ENCODE data around the gene HTR3C.
"Not testable (repeated sequence)": the region's sequence is repeated elsewhere in the genome, so short reads cannot be mapped to it uniquely, and the experiment has no call there.

HTR3C gene

DNA sequence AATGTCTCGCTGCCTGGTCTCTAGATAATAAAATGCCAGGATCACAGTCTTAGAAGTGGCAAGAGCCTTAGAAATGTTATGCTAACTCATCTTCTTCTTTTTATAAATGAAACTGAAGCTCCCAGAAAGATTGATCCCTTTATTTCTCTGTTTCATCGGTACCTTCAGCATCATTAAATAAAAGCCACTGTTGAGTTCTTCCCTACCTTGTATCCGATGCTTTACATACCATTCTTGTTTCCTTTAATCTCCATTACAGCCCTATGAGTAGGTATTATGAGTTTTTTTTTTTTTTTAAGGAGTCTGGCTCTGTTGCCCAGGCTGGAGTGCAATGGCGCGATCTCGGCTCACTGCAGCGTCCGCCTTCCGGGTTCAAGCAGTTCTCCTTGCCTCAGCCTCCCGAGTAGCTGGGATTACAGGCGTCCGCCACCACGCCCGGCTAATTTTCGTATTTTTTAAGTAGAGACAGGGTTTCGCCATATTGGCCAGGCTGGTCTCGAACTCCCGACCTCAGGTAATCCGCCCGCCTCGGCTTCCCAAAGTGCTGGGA is 34.3 kb upstream of the HTR3C start:
- Histone ChIP-seq H4K20me1 (ENCODE audit: insufficient read depth, low read length) (no peaks in the 10 kb centered on the region), H2AFZ (ENCODE audit: low read length) (peak overlapping the region; percentile 98), H3K4me2 (ENCODE audit: low read depth, low read length) (peak overlapping the region; percentile 62), H3K36me3 (replicated peaks; ENCODE audit: insufficient read depth, low read length) (no peaks in the 10 kb centered on the region), H3K79me2 (ENCODE audit: low read length) (0 out of 2 replicates have a peak, but pooled peaks cover 4% of the 10 kb centered on the region), H3K9me2 (replicated peaks; ENCODE audit: insufficient read depth, low read length) (no peaks in the 10 kb centered on the region), H3K4me3 (ENCODE audit: low read length) (peak overlapping the region; percentile 89), H3K4me1 (ENCODE audit: low read length) (0 out of 2 replicates have a peak, but pooled peaks cover 6% of the 10 kb centered on the region), H3F3A (ENCODE audit: insufficient read depth, low read length) (no peaks in the 10 kb centered on the region), H3K9ac (ENCODE audit: low read length) (peak overlapping the region; percentile 53; the same call in 1 of the 2 replicates), H3K9me3 (replicated peaks; ENCODE audit: insufficient read depth, low read length) (no peaks in the 10 kb centered on the region), H3K27me3 (replicated peaks; ENCODE audit: insufficient read depth, low read length) (no peaks in the 10 kb centered on the region; the same call in 1 of the 2 replicates), H3K27ac (ENCODE audit: low read length) (no peak overlapping the region)
- no peak for DNase-seq
- TF ChIP-seq EZH2phosphoT487 (IDR thresholded peaks at IDR 0.05; ENCODE audit: low read length) = no peak
- no peak for TF ChIP-seq EZH2 (optimal IDR thresholded peaks at IDR 0.05; ENCODE audit: low read depth, low read length)
- no peak for TF ChIP-seq CTCF (IDR thresholded peaks at IDR 0.05; ENCODE audit: low read length)

GRCh38 chr3:184022323-184022722 is 30.5 kb upstream of the HTR3C start:
- TF ChIP-seq EZH2 (optimal IDR thresholded peaks at IDR 0.05; ENCODE audit: low read depth, low read length) (no peak), CTCF (IDR thresholded peaks at IDR 0.05; ENCODE audit: low read length) (no peak), EZH2phosphoT487 (IDR thresholded peaks at IDR 0.05; ENCODE audit: low read length) (no peak)

DNA sequence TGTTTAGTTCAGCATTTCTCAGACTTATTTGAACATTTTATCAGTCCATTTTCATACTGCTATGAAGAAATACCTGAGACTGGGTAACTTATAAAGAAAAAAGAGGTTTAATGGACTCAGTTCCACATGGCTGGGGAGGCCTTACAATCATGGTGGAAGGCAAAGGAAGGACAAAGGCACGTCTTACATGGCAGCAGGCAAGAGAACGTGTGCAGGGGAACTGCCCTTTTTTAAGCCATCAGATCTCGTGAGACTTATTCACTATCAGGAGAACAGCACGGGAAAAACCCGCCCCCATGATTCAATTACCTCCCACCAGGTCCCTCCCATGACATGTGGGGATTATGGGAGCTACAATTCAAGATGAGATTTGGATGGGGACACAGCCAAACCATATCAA is 27.6 kb upstream of the HTR3C start:
- H3F3A ChIP-seq (ENCODE audit: insufficient read depth, low read length); H3K9ac ChIP-seq (ENCODE audit: low read length); H3K4me3 ChIP-seq (ENCODE audit: low read length); H3K79me2 ChIP-seq (ENCODE audit: low read length); H3K9me3 ChIP-seq (replicated peaks; ENCODE audit: insufficient read depth, low read length); H4K20me1 ChIP-seq (ENCODE audit: insufficient read depth, low read length); H3K27ac ChIP-seq (ENCODE audit: low read length); H3K4me2 ChIP-seq (ENCODE audit: low read depth, low read length); H2AFZ ChIP-seq (ENCODE audit: low read length); H3K27me3 ChIP-seq (replicated peaks; ENCODE audit: insufficient read depth, low read length); H3K9me2 ChIP-seq (replicated peaks; ENCODE audit: insufficient read depth, low read length); DNase-seq; H3K4me1 ChIP-seq (ENCODE audit: low read length); H3K36me3 ChIP-seq (replicated peaks; ENCODE audit: insufficient read depth, low read length): not testable (repeated sequence)

More at GRCh38 chr3:184022323-184022722, 30.5 kb upstream of the HTR3C start:
- no peaks in the 10 kb centered on the region for H3F3A ChIP-seq (ENCODE audit: insufficient read depth, low read length)
- no peak overlapping the region for H2AFZ ChIP-seq (ENCODE audit: low read length)
- no peak overlapping the region for H3K27ac ChIP-seq (ENCODE audit: low read length)
- no peaks in the 10 kb centered on the region for H3K36me3 ChIP-seq (replicated peaks; ENCODE audit: insufficient read depth, low read length)
- H4K20me1 ChIP-seq (ENCODE audit: insufficient read depth, low read length) = no peaks in the 10 kb centered on the region
- H3K9ac ChIP-seq (ENCODE audit: low read length) = no peak overlapping the region
- no peaks in the 10 kb centered on the region for H3K79me2 ChIP-seq (ENCODE audit: low read length)
- H3K4me1 ChIP-seq (ENCODE audit: low read length) = 0 out of 2 replicates have a peak, but pooled peaks cover 2% of the 10 kb centered on the region
- H3K9me2 ChIP-seq (replicated peaks; ENCODE audit: insufficient read depth, low read length) = no peaks in the 10 kb centered on the region
- DNase-seq = no peak
- no peaks in the 10 kb centered on the region for H3K9me3 ChIP-seq (replicated peaks; ENCODE audit: insufficient read depth, low read length)
- no peak overlapping the region for H3K4me2 ChIP-seq (ENCODE audit: low read depth, low read length)
- no peak overlapping the region for H3K4me3 ChIP-seq (ENCODE audit: low read length)
- no peaks in the 10 kb centered on the region; the same call in 1 of the 2 replicates for H3K27me3 ChIP-seq (replicated peaks; ENCODE audit: insufficient read depth, low read length)

DNA sequence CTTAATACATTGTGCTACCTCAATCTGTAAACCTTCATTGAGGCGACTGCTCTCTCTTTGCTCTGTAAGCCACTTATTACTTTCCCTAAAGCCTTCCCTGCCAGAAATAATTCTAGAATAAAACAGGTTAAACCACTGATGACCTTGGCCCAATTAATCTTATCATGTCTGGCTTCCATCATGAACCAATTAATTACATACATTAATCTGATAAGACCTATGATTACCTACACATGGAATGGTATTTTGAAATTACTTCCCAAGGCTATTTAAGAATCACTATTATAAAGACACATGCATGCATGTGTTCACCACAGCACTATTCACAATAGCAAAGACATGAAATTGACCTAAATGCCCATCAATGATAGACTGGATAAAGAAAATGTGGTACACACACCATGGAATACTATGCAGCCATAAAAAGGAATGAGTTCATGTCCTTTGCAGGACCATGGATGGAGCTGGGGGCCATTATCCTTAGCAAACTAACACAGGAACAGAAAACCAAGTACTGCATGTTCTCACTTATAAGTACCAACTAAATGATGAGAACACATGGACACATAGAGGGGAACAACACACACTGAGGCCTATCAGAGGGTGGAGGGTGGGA is 24.5 kb upstream of the HTR3C start:
- H3K4me2 ChIP-seq (ENCODE audit: low read depth, low read length); H3K4me3 ChIP-seq (ENCODE audit: low read length); H3K9ac ChIP-seq (ENCODE audit: low read length); DNase-seq; H3K4me1 ChIP-seq (ENCODE audit: low read length); H3F3A ChIP-seq (ENCODE audit: insufficient read depth, low read length); H2AFZ ChIP-seq (ENCODE audit: low read length); H3K9me3 ChIP-seq (replicated peaks; ENCODE audit: insufficient read depth, low read length); H3K79me2 ChIP-seq (ENCODE audit: low read length); H3K27me3 ChIP-seq (replicated peaks; ENCODE audit: insufficient read depth, low read length); H3K27ac ChIP-seq (ENCODE audit: low read length); H3K9me2 ChIP-seq (replicated peaks; ENCODE audit: insufficient read depth, low read length); H3K36me3 ChIP-seq (replicated peaks; ENCODE audit: insufficient read depth, low read length); H4K20me1 ChIP-seq (ENCODE audit: insufficient read depth, low read length): not testable (repeated sequence)
